DND-41 (cell line): ENCODE results near the gene SAMD13.

Experiments
- ATAC-seq: fragments of 200-7000 bp; cut with Tn5 transposase; 3 replicates; pipeline ENCODE4 v1.9.1; 2021; ENCODE audit warnings: low read depth; ENCODE audit not compliant: insufficient read depth
- DNase-seq: peaks from one replicate; pipeline ENCODE4 v3.0.0-alpha.2; 2020
- H2AFZ ChIP-seq: 2 replicates; pipeline ENCODE4 v1.6.0; 2012; ENCODE audit warnings: low read depth, low read length
- H3K27ac ChIP-seq: 2 replicates; pipeline ENCODE4 v1.5.1; 2012; ENCODE audit warnings: low read length, inconsistent platforms
- H3K27me3 ChIP-seq: fragments of 200-600 bp; sonication (generic); 2 replicates; pipeline ENCODE4 v1.6.0; 2012; ENCODE audit warnings: low read length, mild to moderate bottlenecking, inconsistent platforms; ENCODE audit not compliant: insufficient read depth, poor library complexity
- H3K36me3 ChIP-seq: 2 replicates; pipeline ENCODE4 v1.5.1; 2012; ENCODE audit warnings: low read length, inconsistent platforms; ENCODE audit not compliant: insufficient read depth
- H3K4me1 ChIP-seq: 2 replicates; pipeline ENCODE4 v1.5.1; 2012; ENCODE audit warnings: mild to moderate bottlenecking, low read length; ENCODE audit not compliant: insufficient read depth
- H3K4me2 ChIP-seq: 2 replicates; pipeline ENCODE4 v1.6.0; 2012; ENCODE audit warnings: mild to moderate bottlenecking, moderate library complexity, low read length, inconsistent platforms; ENCODE audit not compliant: insufficient read depth
- H3K4me3 ChIP-seq, 2 experiments: fragments of 200-600 bp in 1 of 2; shearing (Covaris generic) in 1 of 2; 2 replicates each; pipeline ENCODE4 v1.5.1; 2012 to 2016; ENCODE audit warnings: inconsistent platforms in 2 of 2, low read length in 2 of 2, mild to moderate bottlenecking in 2 of 2, low read depth in 1 of 2, moderate library complexity in 1 of 2
- H3K79me2 ChIP-seq: 2 replicates; pipeline ENCODE4 v1.6.0; 2012; ENCODE audit warnings: low read length, inconsistent platforms; ENCODE audit not compliant: insufficient read depth
- H3K9ac ChIP-seq: 2 replicates; pipeline ENCODE4 v1.6.0; 2012; ENCODE audit warnings: low read depth, mild to moderate bottlenecking, inconsistent platforms, low read length, moderate library complexity
- H3K9me3 ChIP-seq: 2 replicates; pipeline ENCODE4 v1.5.1; 2012; ENCODE audit warnings: low read length, moderate library complexity, mild to moderate bottlenecking, inconsistent platforms; ENCODE audit not compliant: insufficient read depth, severe bottlenecking
- H4K20me1 ChIP-seq: 2 replicates; pipeline ENCODE4 v1.6.0; 2012; ENCODE audit warnings: low read length; ENCODE audit not compliant: insufficient read depth
- CTCF ChIP-seq: IDR thresholded peaks from 2 replicates; pipeline ENCODE4 v1.5.1; 2012; ENCODE audit warnings: borderline replicate concordance, low read length, moderate library complexity, mild to moderate bottlenecking; ENCODE audit not compliant: poor library complexity, severe bottlenecking; ENCODE audit errors: extremely low read depth
- EZH2 ChIP-seq: IDR thresholded peaks from 3 replicates; pipeline ENCODE4 v1.6.1; 2012; ENCODE audit warnings: borderline replicate concordance, low read depth, mild to moderate bottlenecking, moderate library complexity, low read length, inconsistent platforms; ENCODE audit not compliant: severe bottlenecking

The SAMD13 gene

GRCh38 chr1:84350550-84350949 lies 49.0 kb downstream of the SAMD13 start:
- ATAC-seq (no peak), DNase-seq (no peak)
- Histone ChIP-seq H3K36me3 (no peaks in the 10 kb centered on the region), H3K27me3 (no peaks in the 10 kb centered on the region), H3K27ac (no peak overlapping the region), H4K20me1 (no peaks in the 10 kb centered on the region), H3K4me1 (no peaks in the 10 kb centered on the region), H3K4me3 (no peak overlapping the region), H3K9ac (no peak overlapping the region), H3K4me2 (no peak overlapping the region), H3K79me2 (no peaks in the 10 kb centered on the region), H3K9me3 (no peaks in the 10 kb centered on the region), H2AFZ (no peak overlapping the region)
- TF ChIP-seq CTCF = no peak
- TF ChIP-seq EZH2 = no peak

- Histone ChIP-seq H3K27ac (no peak overlapping the region), H3K27me3 (no peaks in the 10 kb centered on the region), H2AFZ (no peak overlapping the region), H3K9me3 (no peaks in the 10 kb centered on the region), H3K4me2 (no peak overlapping the region), H3K4me1 (no peaks in the 10 kb centered on the region), H3K4me3 (no peak overlapping the region), H3K79me2 (no peaks in the 10 kb centered on the region), H4K20me1 (no peaks in the 10 kb centered on the region), H3K36me3 (no peaks in the 10 kb centered on the region), H3K9ac (no peak overlapping the region)
- DNase-seq (no peak), ATAC-seq (no peak)
- TF ChIP-seq CTCF (no peak), EZH2 (no peak)
Observed at GRCh38 chr1:84352298-84353106, 51.0 kb downstream of the SAMD13 start.

GRCh38 chr1:84353695-84354094 lies 52.2 kb downstream of the SAMD13 start:
- Histone ChIP-seq H3K79me2 (no peaks in the 10 kb centered on the region), H3K4me1 (no peaks in the 10 kb centered on the region), H3K36me3 (no peaks in the 10 kb centered on the region), H3K9me3 (peaks cover 2% of the 10 kb centered on the region), H3K4me3 (no peak overlapping the region), H3K9ac (no peak overlapping the region), H3K27me3 (no peaks in the 10 kb centered on the region), H3K27ac (no peak overlapping the region), H4K20me1 (no peaks in the 10 kb centered on the region), H3K4me2 (no peak overlapping the region), H2AFZ (no peak overlapping the region)
- no peak for TF ChIP-seq EZH2
- ATAC-seq (no peak), DNase-seq (no peak)

- Histone ChIP-seq H3K4me1 (no peaks in the 10 kb centered on the region), H3K36me3 (no peaks in the 10 kb centered on the region), H3K4me2 (no peak overlapping the region), H3K9me3 (peaks cover 2% of the 10 kb centered on the region), H3K9ac (no peak overlapping the region), H2AFZ (no peak overlapping the region), H3K4me3 (no peak overlapping the region), H3K27ac (no peak overlapping the region), H4K20me1 (no peaks in the 10 kb centered on the region), H3K27me3 (no peaks in the 10 kb centered on the region), H3K79me2 (no peaks in the 10 kb centered on the region)
- ATAC-seq (no peak), DNase-seq (no peak)
- TF ChIP-seq CTCF = no peak
- TF ChIP-seq EZH2 = no peak
Observed at GRCh38 chr1:84355556-84355955, 54.0 kb downstream of the SAMD13 start.
